ENCODE measurements around the gene STON2. TPM values are rescaled to one million over a fixed set of nuclear protein-coding genes. Genes with fewer than 3 reads are reported as not detected.
"Not testable (repeated sequence)": the region's sequence is repeated elsewhere in the genome, so short reads cannot be mapped to it uniquely, and the experiment has no call there.

Gene STON2
- total RNA-seq, 2 donors from 2014 or later, result 6.6 to 16.6 TPM

- H3K27ac ChIP-seq, result no peak overlapping the region
- no peak for ATAC-seq
- intact Hi-C loops (cut with DNase I), result no loop called here
- 81 to 89% methylated on average over 1 of the region's 1 CpG for WGBS, 2 donors
- H3K9me3 ChIP-seq, result no peaks in the 10 kb centered on the region
- TF ChIP-seq POLR2A (IDR thresholded peaks at IDR 0.05) (no peak), CTCF (IDR thresholded peaks at IDR 0.05) (no peak)
- no peak overlapping the region for H3K4me3 ChIP-seq
- DNase-seq, result no peak
- no peaks in the 10 kb centered on the region for H3K27me3 ChIP-seq
- no peaks in the 10 kb centered on the region for H3K4me1 ChIP-seq
- H3K36me3 ChIP-seq (replicated peaks in 1 of 2; ENCODE audit: insufficient read depth in 1 of 2, low read depth in 2 of 2), result no peaks in the 10 kb centered on the region
Observed at GRCh38 chr14:81385419-81385818, 14.7 kb downstream of the STON2 start.

- no peak overlapping the region for H3K4me3 ChIP-seq
- DNase-seq, result no peak
- WGBS, 2 donors, result 39 to 62% methylated on average over 1 of the region's 1 CpG
- H3K4me1 ChIP-seq, result no peaks in the 10 kb centered on the region
- ATAC-seq, result no peak
- no peaks in the 10 kb centered on the region for H3K27me3 ChIP-seq
- no peaks in the 10 kb centered on the region for H3K9me3 ChIP-seq
- H3K36me3 ChIP-seq (replicated peaks in 1 of 2; ENCODE audit: insufficient read depth in 1 of 2, low read depth in 2 of 2), result no peaks in the 10 kb centered on the region
- H3K27ac ChIP-seq, result no peak overlapping the region
- TF ChIP-seq CTCF (IDR thresholded peaks at IDR 0.05), result no peak
- no peak for TF ChIP-seq POLR2A (IDR thresholded peaks at IDR 0.05)
- intact Hi-C loops (cut with DNase I), result no loop called here
Observed at GRCh38 chr14:81384900-81385299, 15.2 kb downstream of the STON2 start.

GRCh38 chr14:81382517-81383225 lies 17.5 kb downstream of the STON2 start:
- no peaks in the 10 kb centered on the region for H3K4me1 ChIP-seq
- WGBS, 2 donors, result 75 to 79% methylated on average over 8 of the region's 8 CpGs
- no peaks in the 10 kb centered on the region for H3K27me3 ChIP-seq
- TF ChIP-seq CTCF (IDR thresholded peaks at IDR 0.05) (no peak), POLR2A (IDR thresholded peaks at IDR 0.05) (no peak)
- H3K9me3 ChIP-seq, result no peaks in the 10 kb centered on the region
- H3K36me3 ChIP-seq (replicated peaks in 1 of 2; ENCODE audit: insufficient read depth in 1 of 2, low read depth in 2 of 2), result no peaks in the 10 kb centered on the region
- ATAC-seq (no peak), DNase-seq (no peak)
- intact Hi-C loops (cut with DNase I), result no loop called here
- H3K4me3 ChIP-seq, result no peak overlapping the region
- H3K27ac ChIP-seq, result no peak overlapping the region

- 84 to 90% methylated on average over 2 of the region's 2 CpGs for WGBS, 2 donors
- H3K4me3 ChIP-seq; H3K27me3 ChIP-seq; H3K4me1 ChIP-seq; H3K27ac ChIP-seq; DNase-seq; H3K36me3 ChIP-seq (replicated peaks in 1 of 2; ENCODE audit: insufficient read depth in 1 of 2, low read depth in 2 of 2); H3K9me3 ChIP-seq; intact Hi-C loops (cut with DNase I); ATAC-seq: not testable (repeated sequence)
Observed at GRCh38 chr14:81380009-81380408, 20.1 kb downstream of the STON2 start.

- ATAC-seq, result no peak
- H3K4me1 ChIP-seq, result no peaks in the 10 kb centered on the region
- intact Hi-C loops (cut with DNase I), result no loop called here
- TF ChIP-seq CTCF (IDR thresholded peaks at IDR 0.05) (no peak), POLR2A (IDR thresholded peaks at IDR 0.05) (no peak)
- no peaks in the 10 kb centered on the region for H3K36me3 ChIP-seq (replicated peaks in 1 of 2; ENCODE audit: insufficient read depth in 1 of 2, low read depth in 2 of 2)
- no peaks in the 10 kb centered on the region for H3K9me3 ChIP-seq
- no peak overlapping the region for H3K27ac ChIP-seq
- no peak overlapping the region for H3K4me3 ChIP-seq
- no peaks in the 10 kb centered on the region for H3K27me3 ChIP-seq
- 73% methylated on average over 1 of the region's 1 CpG for WGBS, 2 donors
- no peak for DNase-seq
Observed at GRCh38 chr14:81371802-81372201, 28.3 kb downstream of the STON2 start.

Data from body of pancreas (tissue), 4 donors.